GM19240 (cell line): Measurements from ENCODE around the gene ZC3H6.
"Not testable (repeated sequence)": the region's sequence is repeated elsewhere in the genome, so short reads cannot be mapped to it uniquely, and the experiment has no call there.

Experiments used
- DNase-seq: peaks from one replicate; pipeline ENCODE4 v3.0.0; 2011; ENCODE audit warnings: low spot score; ENCODE audit not compliant: insufficient read length

ZC3H6 gene

GRCh38 chr2:112332123-112332696 lies 56.8 kb downstream of the ZC3H6 start:
- no peak for DNase-seq

DNA sequence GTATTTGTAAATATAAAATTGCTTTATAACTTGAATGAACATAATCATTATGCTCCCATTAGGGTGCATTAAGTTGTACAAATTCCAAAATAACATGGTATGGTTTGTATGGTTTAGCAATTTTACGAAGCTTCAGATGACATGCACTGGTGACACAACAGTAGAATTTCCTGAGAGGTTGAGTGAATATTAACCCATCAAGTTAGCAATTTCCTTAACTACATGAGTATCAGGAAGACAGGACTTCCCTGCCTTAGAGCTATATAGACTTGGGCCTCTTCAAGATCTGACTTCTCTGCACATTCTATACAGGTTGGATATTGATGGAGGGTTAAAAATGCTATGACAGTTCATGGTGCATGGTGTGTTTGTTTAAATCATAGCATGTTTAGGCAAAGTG lies 60.2 kb downstream of the ZC3H6 start:
- no peak for DNase-seq

DNA sequence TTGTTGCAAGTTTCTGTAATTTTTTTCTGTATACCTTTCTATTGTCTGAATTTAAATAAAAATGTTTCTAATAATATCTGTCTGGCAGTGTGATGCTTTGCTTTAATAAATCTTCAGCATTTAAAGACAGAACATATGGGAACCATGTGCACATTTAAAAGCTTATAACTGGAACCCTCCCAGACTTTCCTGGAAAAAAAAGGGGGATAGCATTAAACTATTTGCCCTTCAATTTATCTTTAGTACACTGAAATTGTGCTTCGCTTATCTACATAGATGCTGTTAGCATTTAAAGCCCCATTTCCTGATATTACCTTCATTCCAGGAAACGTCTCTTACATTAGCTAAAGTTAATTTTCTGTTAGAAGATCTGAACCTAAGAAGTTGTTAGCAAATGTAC lies 64.6 kb downstream of the ZC3H6 start:
- DNase-seq, result no peak

GRCh38 chr2:112340475-112341267 lies 65.3 kb downstream of the ZC3H6 start:
- DNase-seq, result no peak

- no peak for DNase-seq
These were observed 66.7 kb downstream of the ZC3H6 start for GRCh38 chr2:112342067-112342550.

- DNase-seq, result no peak
These were observed 68.6 kb downstream of the ZC3H6 start for GRCh38 chr2:112343827-112344585.

DNA sequence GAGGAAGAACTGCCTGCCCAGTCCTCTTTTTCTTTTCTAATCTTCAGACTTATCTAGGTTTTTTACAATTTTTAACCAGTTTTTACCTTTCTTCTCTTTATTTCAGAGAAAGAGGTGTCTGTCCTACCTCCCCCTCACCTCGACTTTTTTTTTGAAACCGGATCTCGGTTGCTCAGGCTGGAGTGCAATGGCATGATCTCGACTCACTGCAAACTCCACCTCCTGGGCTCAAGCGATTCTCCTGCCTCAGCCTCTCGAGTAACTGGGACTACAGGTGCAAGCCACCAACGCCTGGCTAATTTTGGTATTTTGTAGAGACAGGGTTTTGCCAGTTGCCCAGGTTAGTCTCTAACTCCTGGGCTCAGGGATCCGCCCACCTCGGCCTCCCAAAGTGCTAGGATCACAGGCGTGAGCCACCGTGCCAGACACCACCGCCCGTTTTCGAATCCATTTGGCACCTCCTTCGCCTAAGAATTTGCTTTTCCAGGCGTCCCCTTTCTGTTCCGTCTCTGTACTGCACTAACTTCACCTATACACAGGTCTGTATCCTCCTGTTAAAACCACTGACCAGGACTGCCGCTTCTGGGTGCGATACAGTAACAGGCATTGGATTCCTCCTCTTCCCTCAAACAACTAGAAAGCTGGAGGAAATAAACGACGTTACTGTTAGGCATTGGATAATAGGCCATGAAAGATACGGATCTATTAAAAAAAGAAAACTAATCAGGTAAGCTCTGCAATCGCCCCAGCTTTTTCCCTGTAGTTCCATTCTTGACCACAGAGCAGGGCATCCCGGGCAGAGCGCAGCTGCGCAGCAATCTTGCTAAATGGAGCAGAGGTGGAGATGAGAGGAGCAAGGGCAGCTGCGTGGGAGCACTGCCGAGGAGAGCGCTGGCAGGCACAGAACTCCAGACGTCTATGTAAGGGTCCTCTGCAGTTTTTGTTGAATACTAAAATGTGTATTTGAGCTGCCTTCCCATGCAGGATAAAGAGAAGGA lies 69.9 kb downstream of the ZC3H6 start:
- no peak for DNase-seq

- DNase-seq, result not testable (repeated sequence)
These were observed 76.9 kb downstream of the ZC3H6 start for GRCh38 chr2:112352292-112352691.

GRCh38 chr2:112352809-112353603 lies 77.6 kb downstream of the ZC3H6 start:
- not testable (repeated sequence) for DNase-seq

- DNase-seq, result not testable (repeated sequence)
These were observed 78.9 kb downstream of the ZC3H6 start for GRCh38 chr2:112354335-112354734.

GRCh38 chr2:112360055-112360454 lies 84.7 kb downstream of the ZC3H6 start:
- DNase-seq, result not testable (repeated sequence)
